CD4-positive, alpha-beta memory T cell (primary cell): ENCODE measurements around the gene JARID2. TPM values are rescaled to one million over a fixed set of nuclear protein-coding genes. Genes with fewer than 3 reads are reported as not detected.
A peak's percentile ranks its signal among the peaks of the same experiment; 100 is the strongest.

ENCODE experiments used
- CTCF ChIA-PET: fragments of 350-600 bp; sonication (Branson Sonifier 250); formaldehyde crosslinking; loops from one replicate; lab custom pipeline; 2021; ENCODE audit warnings: inconsistent platforms; ENCODE audit not compliant: partially characterized antibody; lab: Charles Lee
- POLR2A ChIA-PET: fragments of 350-600 bp; sonication (Branson Sonifier 250); formaldehyde crosslinking; loops from one replicate; lab custom pipeline; 2021; ENCODE audit not compliant: partially characterized antibody; lab: Charles Lee
- DNase-seq, 5 donors: peaks; one replicate each; pipeline versions ENCODE4 v3.0.0 to v3.0.0-alpha.2; 2020 to 2022; ENCODE audit warnings: mixed read lengths in 1 of 5
- H3K27ac ChIP-seq: one replicate; pipeline ENCODE4 v1.7.0; 2013; ENCODE audit warnings: low read depth, low read length
- H3K27me3 ChIP-seq: 2 replicates; pipeline ENCODE4 v1.7.0; 2013; ENCODE audit warnings: mild to moderate bottlenecking, low read length, moderate library complexity; ENCODE audit not compliant: insufficient read depth
- H3K36me3 ChIP-seq: 2 replicates; pipeline ENCODE4 v1.7.0; 2013; ENCODE audit warnings: mild to moderate bottlenecking, low read length, moderate library complexity; ENCODE audit not compliant: insufficient read depth
- H3K4me1 ChIP-seq: 2 replicates; pipeline ENCODE4 v1.7.0; 2013; ENCODE audit warnings: mild to moderate bottlenecking, low read length, moderate library complexity; ENCODE audit not compliant: insufficient read depth
- H3K4me3 ChIP-seq, 2 donors: one replicate each; pipeline ENCODE4 v1.7.0; 2013; ENCODE audit warnings: low read length in 2 of 2, mild to moderate bottlenecking in 1 of 2
- H3K9me3 ChIP-seq, 2 donors: one replicate each; pipeline ENCODE4 v1.7.0; 2013; ENCODE audit warnings: low read length in 2 of 2, control low read depth in 1 of 2; ENCODE audit not compliant: control insufficient read depth in 1 of 2
- H3K27ac Mint-ChIP-seq, 7 donors: one replicate each; pipeline ENCODE4 v1.8.0; 2020 to 2021; ENCODE audit warnings: mixed read lengths in 7 of 7, mild to moderate bottlenecking in 6 of 7, inconsistent platforms in 3 of 7, moderate library complexity in 3 of 7
- H3K27me3 Mint-ChIP-seq, 2 donors: one replicate each; pipeline ENCODE4 v1.8.0; 2020 to 2021; ENCODE audit warnings: mixed read lengths in 2 of 2
- H3K36me3 Mint-ChIP-seq, 2 donors: one replicate each; pipeline ENCODE4 v1.8.0; 2020 to 2021; ENCODE audit warnings: mixed read lengths in 2 of 2, inconsistent platforms in 1 of 2, mild to moderate bottlenecking in 1 of 2
- H3K4me1 Mint-ChIP-seq, 4 donors: one replicate each; pipeline ENCODE4 v1.8.0; 2020 to 2021; ENCODE audit warnings: mixed read lengths in 4 of 4, mild to moderate bottlenecking in 1 of 4
- H3K4me3 Mint-ChIP-seq, 8 donors: one replicate each; pipeline ENCODE4 v1.8.0; 2020 to 2021; ENCODE audit warnings: mixed read lengths in 8 of 8, mild to moderate bottlenecking in 7 of 8, moderate library complexity in 6 of 8, inconsistent platforms in 3 of 8
- H3K9me3 Mint-ChIP-seq, 8 donors: one replicate each; pipeline ENCODE4 v1.8.0; 2020 to 2021; ENCODE audit warnings: mixed read lengths in 8 of 8, mild to moderate bottlenecking in 5 of 8, inconsistent platforms in 3 of 8, moderate library complexity in 1 of 8
- intact Hi-C: fragments of 100-400 bp; cut with micrococcal nuclease; formaldehyde crosslinking; loops from one replicate; pipeline ENCODE4 v1.15.1; 2023
- polyA plus RNA-seq, 2 donors: library from polyadenylated mRNA; unstranded; fragments of 300-500 nt; fragmentation: Illumina TruSeq; gene quantifications; one replicate each; pipeline ENCODE4 v1.2.3, GENCODE V29; 2021
- total RNA-seq, 2 experiments: library from RNA; stranded (reverse); gene quantifications; one replicate each; pipeline ENCODE4 v1.2.3, GENCODE V29; 2021

Gene JARID2
- total and polyA plus RNA-seq, 4 experiments from 2014 or later, result 2.4 to 21.6 (median 16.0) TPM

GRCh38 chr6:15391500-15391899 is 145.6 kb downstream of the JARID2 start:
- CTCF ChIA-PET, result interaction anchor here (0.8 to 1.4 kb wide), 3 partner anchors 9 to 30 kb away, joined by 3 to 4 read pairs (median 3); no protein-coding TSS in a partner anchor
- H3K27me3 ChIP-seq, result no peaks in the 10 kb centered on the region
- Mint-ChIP-seq H3K36me3 (peaks cover 2 to 12% of the 10 kb centered on the region in 2 donors), H3K4me1 (peaks cover 34 to 68% (median 48%) of the 10 kb centered on the region in 4 donors), H3K27ac (peak overlapping the region in 1 of 7 donors; percentile 63), H3K27me3 (no peaks in the 10 kb centered on the region), H3K4me3 (no peak overlapping the region), H3K9me3 (no peaks in the 10 kb centered on the region)
- peaks cover 27% of the 10 kb centered on the region for H3K4me1 ChIP-seq
- DNase-seq, result no peak
- H3K27ac ChIP-seq, result no peak overlapping the region
- H3K9me3 ChIP-seq, result no peaks in the 10 kb centered on the region
- no peaks in the 10 kb centered on the region for H3K36me3 ChIP-seq
- POLR2A ChIA-PET, result no interaction called here
- H3K4me3 ChIP-seq, result no peak overlapping the region
- intact Hi-C loops, result no loop called here

- H3K27me3 Mint-ChIP-seq, result no peaks in the 10 kb centered on the region
- H3K4me3 ChIP-seq, result no peak overlapping the region
- intact Hi-C loops, result no loop called here
- H3K27ac Mint-ChIP-seq, result no peak overlapping the region
- no peak for DNase-seq
- no peaks in the 10 kb centered on the region for H3K36me3 ChIP-seq
- H3K36me3 Mint-ChIP-seq, result peaks cover 2 to 12% of the 10 kb centered on the region in 2 donors
- CTCF ChIA-PET, result no interaction called here
- H3K27me3 ChIP-seq, result no peaks in the 10 kb centered on the region
- peaks cover 34 to 64% (median 44%) of the 10 kb centered on the region in 4 donors for H3K4me1 Mint-ChIP-seq
- no peaks in the 10 kb centered on the region for H3K9me3 ChIP-seq
- POLR2A ChIA-PET, result no interaction called here
- H3K4me1 ChIP-seq, result peaks cover 21% of the 10 kb centered on the region
- no peak overlapping the region for H3K4me3 Mint-ChIP-seq
- no peaks in the 10 kb centered on the region for H3K9me3 Mint-ChIP-seq
- H3K27ac ChIP-seq, result no peak overlapping the region
Measured at GRCh38 chr6:15392182-15392581, 146.3 kb downstream of the JARID2 start.

- no peaks in the 10 kb centered on the region for H3K27me3 Mint-ChIP-seq
- ChIA-PET CTCF (no interaction called here), POLR2A (no interaction called here)
- H3K27me3 ChIP-seq, result no peaks in the 10 kb centered on the region
- peaks cover 33 to 62% (median 43%) of the 10 kb centered on the region in 4 donors for H3K4me1 Mint-ChIP-seq
- H3K36me3 Mint-ChIP-seq, result peaks cover 2 to 12% of the 10 kb centered on the region in 2 donors
- no peaks in the 10 kb centered on the region for H3K36me3 ChIP-seq
- H3K27ac ChIP-seq, result no peak overlapping the region
- H3K27ac Mint-ChIP-seq, result no peak overlapping the region
- H3K9me3 Mint-ChIP-seq, result no peaks in the 10 kb centered on the region
- intact Hi-C loops, result no loop called here
- no peak overlapping the region for H3K4me3 ChIP-seq
- H3K4me1 ChIP-seq, result peaks cover 34% of the 10 kb centered on the region
- no peak for DNase-seq
- no peak overlapping the region for H3K4me3 Mint-ChIP-seq
- no peaks in the 10 kb centered on the region for H3K9me3 ChIP-seq
Measured at GRCh38 chr6:15393605-15394004, 147.7 kb downstream of the JARID2 start.

- intact Hi-C loops, result no loop called here
- H3K4me1 ChIP-seq, result peaks cover 36% of the 10 kb centered on the region
Measured at GRCh38 chr6:15395087-15395486, 149.2 kb downstream of the JARID2 start.

GRCh38 chr6:15396808-15397207 is 150.9 kb downstream of the JARID2 start:
- no peak for DNase-seq
- intact Hi-C loops, result no loop called here
- Mint-ChIP-seq H3K36me3 (peaks cover 0 to 9% of the 10 kb centered on the region in 2 donors), H3K4me1 (peaks cover 40 to 64% (median 50%) of the 10 kb centered on the region in 4 donors), H3K4me3 (no peak overlapping the region), H3K27ac (no peak overlapping the region), H3K27me3 (no peaks in the 10 kb centered on the region), H3K9me3 (peaks cover 0 to 1% (median 0%) of the 10 kb centered on the region in 8 donors)
- Histone ChIP-seq H3K4me3 (no peak overlapping the region), H3K27me3 (no peaks in the 10 kb centered on the region), H3K36me3 (no peaks in the 10 kb centered on the region), H3K27ac (no peak overlapping the region), H3K9me3 (no peaks in the 10 kb centered on the region), H3K4me1 (peaks cover 42% of the 10 kb centered on the region)
- CTCF ChIA-PET, result no interaction called here
- POLR2A ChIA-PET, result no interaction called here

More at GRCh38 chr6:15395087-15395486, 149.2 kb downstream of the JARID2 start:
- no peaks in the 10 kb centered on the region for H3K36me3 ChIP-seq
- ChIA-PET POLR2A (no interaction called here), CTCF (no interaction called here)
- Mint-ChIP-seq H3K9me3 (no peaks in the 10 kb centered on the region), H3K4me1 (peaks cover 37 to 62% (median 44%) of the 10 kb centered on the region in 4 donors), H3K27me3 (no peaks in the 10 kb centered on the region), H3K27ac (no peak overlapping the region), H3K4me3 (no peak overlapping the region), H3K36me3 (peaks cover 2 to 12% of the 10 kb centered on the region in 2 donors)
- no peaks in the 10 kb centered on the region for H3K9me3 ChIP-seq
- no peak for DNase-seq
- no peaks in the 10 kb centered on the region for H3K27me3 ChIP-seq
- H3K27ac ChIP-seq, result no peak overlapping the region
- no peak overlapping the region for H3K4me3 ChIP-seq

- peaks cover 55 to 75% (median 66%) of the 10 kb centered on the region in 4 donors for H3K4me1 Mint-ChIP-seq
- H3K4me3 Mint-ChIP-seq, result peak overlapping the region in 7 of 8 donors; percentile 14 to 77 (median 52)
- Histone ChIP-seq H3K9me3 (no peaks in the 10 kb centered on the region), H3K27ac (no peak overlapping the region), H3K27me3 (no peaks in the 10 kb centered on the region), H3K4me1 (peaks cover 61% of the 10 kb centered on the region), H3K4me3 (no peak overlapping the region), H3K36me3 (no peaks in the 10 kb centered on the region)
- ChIA-PET POLR2A (no interaction called here), CTCF (no interaction called here)
- intact Hi-C loops, result no loop called here
- no peaks in the 10 kb centered on the region for H3K27me3 Mint-ChIP-seq
- H3K27ac Mint-ChIP-seq, result peak overlapping the region in 5 of 7 donors; percentile 0 to 77 (median 62)
- H3K9me3 Mint-ChIP-seq, result peaks cover 0 to 1% (median 0%) of the 10 kb centered on the region in 8 donors
- H3K36me3 Mint-ChIP-seq, result peaks cover 0 to 3% of the 10 kb centered on the region in 2 donors
- no peak for DNase-seq
Measured at GRCh38 chr6:15398633-15399275, 152.9 kb downstream of the JARID2 start.

- no peak for DNase-seq
- Mint-ChIP-seq H3K4me1 (peaks cover 62 to 78% (median 69%) of the 10 kb centered on the region in 4 donors), H3K27me3 (no peaks in the 10 kb centered on the region), H3K4me3 (peak overlapping the region in 6 of 8 donors; percentile 29 to 79 (median 75)), H3K27ac (peak overlapping the region in 4 of 7 donors; percentile 19 to 72 (median 42)), H3K36me3 (no peaks in the 10 kb centered on the region), H3K9me3 (peaks cover 0 to 1% (median 0%) of the 10 kb centered on the region in 8 donors)
- no peak overlapping the region for H3K4me3 ChIP-seq
- H3K27me3 ChIP-seq, result no peaks in the 10 kb centered on the region
- H3K4me1 ChIP-seq, result peaks cover 72% of the 10 kb centered on the region
- intact Hi-C loops, result no loop called here
- POLR2A ChIA-PET, result interaction anchor here (0.5 kb wide), 1 partner anchor 151 kb away, joined by 4 read pairs; no protein-coding TSS in a partner anchor
- CTCF ChIA-PET, result interaction anchor here (1.1 kb wide), 1 partner anchor 10 kb away, joined by 3 read pairs; no protein-coding TSS in a partner anchor
- H3K27ac ChIP-seq, result no peak overlapping the region
- H3K9me3 ChIP-seq, result no peaks in the 10 kb centered on the region
- H3K36me3 ChIP-seq, result no peaks in the 10 kb centered on the region
Measured at GRCh38 chr6:15399641-15400470, 154.0 kb downstream of the JARID2 start.
